NOMO-1 (cell line): ENCODE results near the gene GTF3C6.
A peak's percentile ranks its signal among the peaks of the same experiment; 100 is the strongest.
"Not testable (repeated sequence)": the region's sequence is repeated elsewhere in the genome, so short reads cannot be mapped to it uniquely, and the experiment has no call there.

ENCODE experiments used
- DNase-seq, 2 experiments: peaks; one replicate each; lab custom pipeline; 2025; ENCODE audit not compliant: unreplicated experiment in 2 of 2; lab: John Stamatoyannopoulos, UW

The GTF3C6 gene

DNA sequence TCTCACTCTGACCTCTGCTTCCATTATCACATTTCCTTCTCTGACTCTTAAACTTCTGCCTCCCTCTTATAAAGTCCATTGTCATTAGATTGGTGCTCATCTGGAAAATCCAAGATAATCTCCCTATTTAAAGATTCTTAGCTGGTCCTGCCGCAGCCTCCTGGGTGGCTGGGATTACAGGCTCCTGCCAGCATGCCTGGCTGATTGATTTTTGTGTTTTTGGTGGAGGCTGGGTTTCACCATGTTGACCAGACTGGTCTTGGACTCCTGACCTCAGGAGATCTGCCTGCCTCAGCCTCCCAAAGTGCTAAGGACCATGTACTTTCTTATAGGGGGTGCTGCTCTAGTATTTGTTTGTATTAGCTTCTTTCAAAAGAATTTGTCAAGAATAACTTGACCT is 18.1 kb downstream of the GTF3C6 start:
- DNase-seq: no peak

DNA sequence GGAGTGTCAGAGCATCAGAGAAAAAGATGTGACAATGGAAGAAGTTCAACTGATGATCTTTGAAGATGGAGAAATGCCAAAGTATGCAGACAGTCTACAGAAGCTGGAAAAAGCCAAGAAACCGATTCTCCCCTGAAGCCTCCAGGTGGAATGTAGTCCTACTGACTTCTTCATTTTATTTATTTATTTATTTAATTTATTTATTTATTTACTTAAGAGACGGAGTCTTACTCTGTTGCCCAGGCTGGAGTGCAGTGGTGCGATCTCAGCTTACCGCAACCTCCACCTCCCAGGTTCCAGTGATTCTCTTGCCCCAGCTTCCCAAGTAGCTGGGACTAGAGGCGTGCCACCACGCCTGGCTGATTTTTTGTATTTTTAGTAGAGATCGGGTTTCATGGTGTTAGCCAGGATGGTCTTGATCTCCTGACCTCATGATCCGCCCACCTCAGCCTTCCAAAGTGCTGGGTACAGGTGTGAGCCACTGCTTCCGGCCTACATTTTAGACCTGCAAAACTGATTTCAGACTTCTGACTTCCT is 21.1 kb downstream of the GTF3C6 start:
- DNase-seq: no peak

DNA sequence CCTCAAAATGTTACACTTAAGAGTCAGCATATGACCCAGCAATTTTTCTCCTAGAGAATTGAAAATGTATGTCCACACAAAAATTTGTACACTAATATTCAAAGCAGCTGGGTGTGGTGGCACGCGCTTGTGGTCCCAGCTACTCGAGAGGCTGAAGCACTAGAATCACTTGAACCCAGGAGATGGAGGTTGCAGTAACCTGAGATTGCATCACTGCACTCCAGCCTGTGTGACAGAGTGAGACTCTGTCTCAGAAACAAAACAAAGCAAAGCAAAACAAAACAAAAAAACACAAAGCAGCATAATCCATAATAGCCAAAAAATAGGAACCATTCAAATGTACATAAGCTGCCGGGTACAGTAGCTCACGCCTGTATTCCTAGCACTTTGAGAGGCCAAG is 21.7 kb downstream of the GTF3C6 start:
- no peak for DNase-seq

DNA sequence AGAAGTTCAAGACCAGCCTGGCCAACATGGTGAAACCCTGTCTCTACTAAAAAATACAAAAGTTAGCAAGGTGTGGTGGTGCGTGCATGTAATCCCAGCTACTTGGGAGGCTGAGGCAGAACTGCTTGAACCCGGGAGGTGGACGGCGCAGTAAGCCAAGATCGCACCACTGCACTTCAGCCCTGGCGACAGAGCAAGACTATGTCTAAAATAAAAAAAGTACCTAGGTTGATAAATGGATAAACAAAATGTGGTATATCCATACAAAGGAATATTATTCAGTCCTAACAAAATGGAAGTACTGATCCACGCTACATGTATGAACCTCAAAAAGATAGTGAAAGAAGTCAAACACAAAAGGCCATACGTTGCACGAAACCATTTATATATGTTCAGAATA is 22.1 kb downstream of the GTF3C6 start:
- DNase-seq: no peak

DNA sequence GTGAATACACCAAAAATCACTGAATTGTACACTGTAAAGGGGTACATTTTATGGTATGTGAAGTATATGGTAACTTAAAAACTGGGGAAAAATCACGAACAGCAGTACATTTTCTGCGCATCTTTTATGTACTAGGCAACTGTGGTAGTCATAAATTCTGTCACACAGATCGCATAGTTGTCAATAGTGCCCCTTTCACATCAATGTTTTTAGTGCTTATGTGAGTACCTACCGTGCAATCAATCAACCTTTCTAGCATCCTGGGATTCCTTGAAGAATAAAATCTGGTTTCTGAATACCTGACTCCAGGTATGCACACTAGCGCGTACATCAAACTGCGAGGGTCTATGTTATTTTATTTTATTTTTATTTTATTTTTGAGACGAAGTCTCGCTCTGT is 22.7 kb downstream of the GTF3C6 start:
- DNase-seq: peak in 1 of 2 experiments; percentile 24

DNA sequence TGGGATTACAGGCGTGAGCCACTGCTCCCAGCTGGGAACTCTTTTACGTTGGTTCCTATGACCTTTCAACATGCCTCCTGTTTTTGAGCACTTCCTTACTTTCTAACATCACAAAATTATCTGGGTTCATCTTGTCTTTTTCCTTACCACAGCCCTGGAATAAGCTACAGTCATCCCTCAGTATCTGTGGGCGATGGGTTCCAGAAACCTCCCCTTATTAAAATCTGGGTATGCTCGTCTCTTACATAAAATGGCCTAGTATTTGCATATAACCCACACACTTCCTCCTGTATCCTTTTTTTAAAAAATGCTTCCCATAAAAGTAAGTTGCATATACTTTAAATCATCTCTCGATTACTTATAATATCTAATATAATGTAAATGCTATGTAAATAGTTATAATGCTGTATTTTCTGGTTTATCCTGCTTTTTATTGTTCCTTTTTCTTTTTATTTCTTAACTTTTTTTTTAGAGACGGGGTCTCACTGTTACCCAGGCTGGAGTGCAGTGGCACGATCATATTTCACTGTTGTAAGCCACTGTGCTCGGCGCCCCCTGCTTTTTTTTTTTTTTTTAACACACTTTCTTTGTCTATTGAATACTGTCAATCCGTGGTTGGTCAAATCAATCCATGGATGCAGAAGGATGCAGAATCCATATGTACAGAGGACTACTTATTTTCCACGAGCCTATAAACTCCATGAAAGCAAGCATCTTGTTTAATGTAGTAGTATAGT is 32.5 kb downstream of the GTF3C6 start:
- DNase-seq: no peak

DNA sequence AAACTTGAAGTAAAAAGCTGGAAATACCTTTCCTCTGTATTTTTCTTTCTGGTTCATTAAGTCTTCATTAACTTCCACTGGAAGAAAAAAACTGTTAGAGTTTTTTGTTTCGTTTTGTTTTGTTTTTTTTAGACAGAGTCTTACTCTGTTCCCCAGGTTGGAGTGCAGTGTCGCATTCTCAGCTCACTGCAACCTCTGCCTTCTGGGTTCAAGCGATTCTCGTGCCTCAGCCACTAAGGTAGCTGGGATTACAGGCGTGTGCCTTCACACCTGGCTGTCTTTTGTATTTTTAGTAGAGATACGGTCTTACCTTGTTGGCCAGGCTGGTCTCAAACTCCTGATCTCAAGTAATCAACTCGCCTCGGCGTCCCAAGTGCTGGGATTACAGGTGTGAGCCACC is 38.2 kb downstream of the GTF3C6 start:
- no peak for DNase-seq

DNA sequence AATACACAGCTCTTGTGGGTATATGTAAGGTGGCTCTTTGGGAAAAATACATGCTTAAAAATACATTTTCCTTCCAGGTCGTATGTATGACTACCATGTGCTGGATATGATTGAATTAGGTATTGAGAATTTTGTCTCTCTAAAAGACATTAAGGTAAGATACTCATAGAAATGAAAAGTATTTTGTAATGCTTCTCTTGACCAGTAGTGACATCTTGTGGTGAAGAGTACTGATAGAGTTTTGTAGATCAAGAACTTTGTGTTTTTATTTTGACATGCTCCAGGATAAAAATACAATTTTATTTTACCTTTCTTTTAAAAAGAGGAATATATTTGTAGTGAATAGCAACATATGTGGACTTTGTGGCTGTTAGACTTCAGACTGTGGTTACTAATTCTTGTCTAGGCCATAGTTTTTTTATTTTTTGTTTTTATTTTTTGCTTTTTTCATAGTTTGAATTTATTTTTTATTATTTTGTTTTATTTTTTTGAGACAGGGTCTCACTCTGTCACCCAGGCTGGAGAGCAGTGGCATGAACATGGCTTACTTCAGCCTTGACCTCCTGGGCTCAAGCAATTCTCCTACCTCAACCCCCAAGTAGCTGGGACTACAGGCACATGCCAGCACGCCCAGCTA is 41.2 kb downstream of the GTF3C6 start:
- peak in 1 of 2 experiments; percentile 15 for DNase-seq

DNA sequence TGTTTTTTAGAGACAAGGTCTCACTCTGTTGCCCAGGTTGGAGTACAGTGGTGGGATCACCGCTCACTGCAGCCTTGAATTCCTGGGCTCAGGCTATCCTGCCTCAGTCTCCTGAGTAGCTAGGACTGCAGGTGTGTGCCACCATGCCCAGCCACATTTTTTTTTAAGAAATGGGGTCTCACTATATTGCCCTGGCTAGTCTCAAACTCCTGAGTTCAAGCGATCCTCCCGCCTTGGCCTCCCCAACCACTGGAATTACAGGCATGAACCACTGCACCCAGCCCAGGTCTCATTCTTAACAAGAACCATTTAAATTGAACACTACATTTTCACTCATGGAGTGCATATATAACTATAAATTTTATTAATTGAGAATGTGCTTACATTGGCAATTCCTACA is 43.8 kb downstream of the GTF3C6 start:
- no peak for DNase-seq

DNA sequence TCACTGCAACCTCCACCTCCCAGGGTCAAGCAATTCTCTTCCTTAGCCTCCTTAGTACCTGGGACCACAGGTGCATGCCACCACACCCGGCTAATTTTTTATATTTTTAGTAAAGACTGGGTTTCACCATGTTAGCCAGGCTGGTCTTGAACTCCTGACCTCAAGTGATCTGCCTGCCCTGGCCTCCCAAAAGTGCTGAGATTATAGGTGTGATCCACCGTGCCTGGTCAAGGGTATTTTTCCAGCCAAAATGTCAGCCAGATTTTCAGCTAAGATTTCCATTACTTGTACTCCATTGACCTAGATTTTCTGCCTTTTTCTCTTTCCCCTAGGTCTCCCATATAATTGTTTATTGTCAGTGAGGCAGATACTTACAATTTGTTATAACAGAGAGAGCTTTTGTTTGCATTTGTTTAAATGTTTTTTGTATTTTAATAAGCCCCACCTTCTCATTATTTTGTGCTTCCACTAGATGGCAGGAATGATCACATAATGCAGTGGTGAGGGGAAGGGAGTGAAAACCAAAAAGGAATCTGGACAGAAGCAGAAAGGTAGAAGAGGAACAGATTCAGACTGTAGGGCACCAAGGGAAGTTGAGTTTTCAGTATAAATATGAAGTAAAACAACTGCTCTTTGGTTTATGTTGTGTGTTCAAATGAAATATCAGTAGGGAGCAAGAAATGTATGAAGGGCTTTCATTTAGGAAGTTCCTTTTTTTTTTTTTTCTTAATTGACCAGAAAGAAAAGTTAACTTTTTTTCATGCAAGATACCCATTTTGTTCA is 53.0 kb downstream of the GTF3C6 start:
- peak; percentile 20 to 67 for DNase-seq

DNA sequence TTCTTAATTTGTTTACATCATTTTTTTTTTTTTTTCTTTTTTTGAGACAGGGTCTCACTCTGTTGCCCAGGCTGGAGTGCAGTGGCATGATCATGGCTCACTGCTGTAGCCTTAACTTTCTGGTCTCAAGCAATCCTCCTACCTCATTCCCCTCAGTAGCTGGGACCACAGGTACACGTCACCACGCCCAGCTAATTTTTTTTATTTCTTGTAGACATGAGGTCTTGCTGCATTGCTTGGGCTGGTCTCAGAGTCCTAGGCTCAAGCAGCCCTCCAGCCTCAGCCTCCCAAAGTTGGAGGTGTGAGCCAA is 53.6 kb downstream of the GTF3C6 start:
- no peak for DNase-seq

DNA sequence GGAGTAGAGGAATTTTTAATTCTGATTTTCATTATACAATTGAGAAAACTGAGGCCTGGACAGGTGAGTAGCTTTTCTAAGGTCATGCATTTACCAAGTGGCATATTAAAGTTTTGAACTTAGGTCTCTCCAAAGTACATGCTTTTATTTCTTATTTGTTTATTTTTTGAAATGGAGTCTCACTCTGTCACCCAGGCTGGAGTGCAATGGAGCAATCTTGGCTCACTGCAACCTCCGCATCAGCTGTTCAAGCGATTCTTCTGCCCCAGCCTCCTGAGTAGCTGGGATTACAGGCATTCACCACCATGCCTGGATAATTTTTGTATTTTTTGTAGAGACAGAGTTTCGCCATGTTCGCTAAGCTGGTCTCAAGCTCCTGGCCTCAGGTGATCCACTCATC is 54.0 kb downstream of the GTF3C6 start:
- not testable (repeated sequence) for DNase-seq

DNA sequence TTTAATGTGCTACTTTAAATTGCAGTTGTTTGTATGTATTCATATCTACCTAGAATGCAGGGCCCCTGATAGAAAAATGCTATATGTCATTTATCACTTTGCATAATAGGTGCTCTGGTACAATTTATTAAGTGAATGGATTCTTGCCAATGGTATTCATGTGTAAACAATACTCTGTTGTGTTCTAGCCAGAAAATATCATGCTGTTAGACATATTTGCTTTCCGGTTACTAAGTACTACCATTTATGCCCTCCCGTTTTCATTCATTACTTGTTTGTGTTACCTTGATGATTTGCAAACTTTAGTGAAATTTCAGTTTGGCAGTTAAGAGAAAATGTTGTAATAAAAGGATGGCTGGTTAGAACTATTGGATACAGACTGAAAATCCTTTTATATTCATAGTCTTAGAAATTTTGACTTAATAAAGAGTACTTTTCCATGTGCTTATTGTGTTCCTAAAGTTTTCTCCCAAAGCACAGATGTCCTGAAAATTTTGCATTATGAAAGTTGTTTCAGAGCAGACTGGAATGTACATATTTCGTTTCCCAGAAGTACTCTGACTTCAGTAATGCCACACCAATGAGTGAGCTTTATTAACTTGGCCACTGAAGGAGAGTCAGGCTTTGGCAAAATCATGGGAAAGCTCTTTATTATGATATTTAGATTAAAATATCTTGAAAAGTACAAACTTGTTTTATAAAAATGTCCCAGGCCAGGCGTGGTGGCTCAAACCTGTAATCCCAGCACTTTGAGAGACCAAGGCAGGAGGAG is 54.8 kb downstream of the GTF3C6 start:
- DNase-seq: no peak

DNA sequence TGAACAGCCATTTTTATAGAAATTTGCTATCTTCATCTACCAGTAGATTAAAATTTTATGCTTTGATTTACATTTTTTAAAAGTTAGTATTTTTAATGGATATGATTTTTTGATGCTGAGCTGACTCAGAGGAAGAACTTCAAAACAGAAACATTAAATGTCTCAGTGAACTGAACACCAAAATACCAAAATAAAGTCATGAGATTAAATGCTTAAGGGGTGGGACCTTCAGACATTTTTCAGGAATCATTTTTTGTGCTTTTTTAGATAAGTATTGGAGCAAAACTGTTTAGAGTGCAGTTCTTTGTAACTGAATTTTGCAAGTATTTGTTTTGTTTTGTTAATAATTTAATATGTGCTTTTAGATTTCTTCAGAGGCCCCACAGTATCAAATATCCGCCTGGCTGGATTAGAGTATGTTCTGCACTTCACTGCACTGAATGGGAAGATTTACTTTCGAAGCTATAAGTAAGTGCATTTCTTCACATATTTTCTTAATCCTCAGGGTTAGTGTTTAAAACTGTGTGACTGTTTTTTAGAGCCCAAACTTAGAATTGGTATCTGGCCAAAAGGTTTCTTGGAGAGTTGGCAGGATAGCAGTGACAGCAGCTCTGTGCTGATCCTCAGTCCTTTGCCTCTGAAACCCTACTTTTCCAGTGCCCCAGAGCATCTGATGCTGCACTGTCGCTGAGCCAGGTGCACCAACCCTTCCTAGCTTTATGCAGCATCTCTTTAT is 57.1 kb downstream of the GTF3C6 start:
- DNase-seq: no peak

DNA sequence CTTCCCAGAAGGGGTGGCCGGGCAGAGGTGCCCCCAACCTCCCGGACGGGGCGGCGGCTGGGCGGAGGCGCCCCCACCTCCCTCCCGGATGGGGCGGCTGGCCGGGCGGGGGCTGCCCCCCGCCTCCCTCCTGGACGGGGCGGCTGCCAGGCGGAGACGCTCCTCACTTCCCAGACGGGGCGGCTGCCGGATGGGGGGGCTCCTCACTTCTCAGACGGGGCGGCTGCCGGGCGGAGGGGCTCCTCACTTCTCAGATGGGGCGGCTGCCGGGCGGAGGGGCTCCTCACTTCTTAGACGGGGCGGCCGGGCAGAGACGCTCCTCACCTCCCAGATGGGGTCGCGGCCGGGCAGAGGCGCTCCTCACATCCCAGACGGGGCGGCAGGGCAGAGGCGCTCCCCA is 58.7 kb downstream of the GTF3C6 start:
- not testable (repeated sequence) for DNase-seq
